NCI-H187 treated with DMSO at 0.1 percent for 48 hours (cell line): ENCODE measurements around the gene MSL3B.

Source experiments
- DNase-seq: peaks from one replicate; lab custom pipeline; 2025; lab: John Stamatoyannopoulos, UW

MSL3B gene

DNA sequence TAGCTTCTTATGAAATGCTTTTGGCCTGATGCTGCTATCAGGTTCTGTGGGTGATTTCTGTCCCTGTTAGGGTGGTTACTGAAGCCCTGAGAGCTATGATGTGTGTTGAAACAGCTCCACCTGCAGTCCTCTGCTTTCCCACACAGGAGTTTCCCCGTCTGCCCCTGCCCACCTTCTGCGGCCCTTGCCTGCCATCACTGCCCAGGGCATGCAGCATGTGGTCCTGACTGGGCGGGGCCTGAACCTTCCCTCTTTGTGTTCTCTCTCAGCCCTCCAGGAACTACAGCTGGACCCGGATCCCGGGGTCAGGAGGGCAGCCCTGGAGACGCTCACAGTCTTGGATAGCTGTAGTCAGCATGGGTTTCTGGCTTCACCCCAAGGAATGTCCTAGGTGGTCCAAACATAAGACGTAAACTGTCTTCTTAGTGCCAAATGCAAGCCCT lies 35.3 kb downstream of the MSL3B start:
- DNase-seq, result no peak

DNA sequence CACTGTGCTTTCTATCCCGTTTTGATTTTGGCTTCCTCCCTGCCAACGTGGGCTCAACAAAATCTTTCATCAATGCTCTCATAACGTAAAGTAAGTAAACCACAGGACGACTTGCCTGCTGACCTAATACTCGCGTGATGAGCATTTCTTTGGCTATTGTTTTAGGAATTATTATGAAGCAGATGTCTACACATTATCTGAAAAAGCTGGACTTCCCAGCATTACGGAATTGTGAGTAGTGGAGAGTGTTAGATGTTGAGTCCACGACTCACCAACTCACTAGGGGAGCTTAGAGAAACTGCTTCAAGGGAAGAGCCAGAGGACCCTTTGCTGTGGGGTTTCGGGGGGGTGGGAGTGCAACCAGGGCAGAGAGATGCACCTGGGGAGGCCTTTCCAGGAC lies 35.8 kb downstream of the MSL3B start:
- no peak for DNase-seq

DNA sequence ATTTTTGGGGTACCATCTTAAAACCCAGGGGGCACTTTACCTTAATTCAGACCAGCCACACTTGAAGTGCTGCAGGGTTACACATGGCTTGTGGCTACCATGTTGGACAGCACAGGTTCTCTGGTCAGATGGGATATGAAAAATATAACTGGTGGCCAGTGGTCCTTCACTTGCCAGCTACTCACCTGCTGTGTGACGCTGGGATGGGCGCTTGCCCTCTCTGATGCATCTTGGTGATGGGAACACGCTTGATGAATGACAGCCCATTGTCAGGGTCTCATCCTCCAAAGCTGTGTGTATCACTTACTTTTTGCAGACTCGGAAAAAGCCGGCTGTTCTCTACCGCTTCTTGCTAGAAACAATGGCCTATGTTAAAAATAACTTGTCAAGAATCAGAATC lies 36.3 kb downstream of the MSL3B start:
- DNase-seq, result no peak

DNA sequence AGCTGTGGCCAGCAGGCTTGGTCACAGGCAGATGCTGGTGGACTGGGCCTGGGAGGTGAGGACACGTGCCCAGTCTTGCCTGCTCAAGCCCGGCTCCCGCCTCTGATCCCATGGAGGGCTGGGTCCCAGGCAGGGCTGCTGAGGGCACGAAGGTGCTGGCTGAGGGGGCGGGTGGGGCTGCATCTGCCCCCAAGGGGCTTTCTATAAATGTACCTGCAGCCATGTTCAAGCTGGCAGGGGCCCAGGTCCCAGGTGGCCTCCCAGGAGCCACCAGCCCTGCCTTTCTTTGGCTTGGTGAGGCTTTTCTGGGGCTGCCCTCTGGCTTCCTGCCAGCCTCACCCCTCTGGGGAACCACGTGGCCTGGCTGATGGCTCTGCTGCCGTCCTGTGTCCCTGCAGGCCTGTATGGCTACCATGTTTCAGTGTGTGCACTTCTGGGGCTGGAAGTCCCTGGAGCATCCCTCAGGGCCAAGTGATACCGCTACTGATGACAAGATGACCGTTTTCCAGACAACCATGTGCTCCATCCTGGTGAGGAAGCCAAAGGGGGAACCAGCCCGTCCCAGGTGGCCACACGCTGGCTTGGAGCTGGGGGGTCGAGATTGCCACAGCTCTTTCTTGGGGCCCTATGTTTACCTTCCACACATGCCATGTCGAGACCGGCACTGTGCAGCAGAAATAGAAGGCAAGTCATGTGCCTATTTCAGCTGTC lies 37.0 kb downstream of the MSL3B start:
- no peak for DNase-seq

DNA sequence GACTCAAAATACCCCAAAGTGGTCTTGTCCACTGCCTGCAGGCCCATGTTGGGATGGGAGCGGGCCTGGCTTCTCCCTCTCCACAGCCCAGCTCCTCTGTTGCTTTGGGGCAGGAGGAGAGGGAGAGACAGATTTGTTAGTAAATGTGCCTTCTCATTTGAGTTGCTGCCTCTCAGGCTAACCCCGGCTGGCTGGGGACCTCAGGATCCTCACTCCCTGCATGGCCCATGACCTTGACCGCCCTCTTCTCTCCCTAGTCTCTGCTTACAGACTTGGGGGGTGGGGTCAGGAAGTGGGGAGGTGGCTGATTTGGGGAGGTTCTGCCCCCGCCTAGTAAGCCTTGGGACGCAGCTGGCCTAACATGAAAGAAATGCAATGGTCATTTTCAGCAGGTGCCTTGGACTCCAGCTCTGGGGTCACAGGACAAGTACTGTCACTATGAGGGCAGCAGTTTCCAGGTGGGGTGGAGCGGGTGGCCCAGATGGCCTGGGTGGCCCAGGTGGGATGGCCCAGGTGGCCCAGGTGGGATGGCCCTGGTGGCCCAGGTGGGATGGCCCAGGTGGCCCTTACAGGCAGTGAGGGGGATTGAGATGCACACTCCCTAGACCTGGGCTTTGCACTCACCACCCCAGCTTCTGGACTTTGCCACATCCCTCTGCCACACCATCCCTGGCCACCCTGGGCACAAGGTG lies 37.9 kb downstream of the MSL3B start:
- no peak for DNase-seq

DNA sequence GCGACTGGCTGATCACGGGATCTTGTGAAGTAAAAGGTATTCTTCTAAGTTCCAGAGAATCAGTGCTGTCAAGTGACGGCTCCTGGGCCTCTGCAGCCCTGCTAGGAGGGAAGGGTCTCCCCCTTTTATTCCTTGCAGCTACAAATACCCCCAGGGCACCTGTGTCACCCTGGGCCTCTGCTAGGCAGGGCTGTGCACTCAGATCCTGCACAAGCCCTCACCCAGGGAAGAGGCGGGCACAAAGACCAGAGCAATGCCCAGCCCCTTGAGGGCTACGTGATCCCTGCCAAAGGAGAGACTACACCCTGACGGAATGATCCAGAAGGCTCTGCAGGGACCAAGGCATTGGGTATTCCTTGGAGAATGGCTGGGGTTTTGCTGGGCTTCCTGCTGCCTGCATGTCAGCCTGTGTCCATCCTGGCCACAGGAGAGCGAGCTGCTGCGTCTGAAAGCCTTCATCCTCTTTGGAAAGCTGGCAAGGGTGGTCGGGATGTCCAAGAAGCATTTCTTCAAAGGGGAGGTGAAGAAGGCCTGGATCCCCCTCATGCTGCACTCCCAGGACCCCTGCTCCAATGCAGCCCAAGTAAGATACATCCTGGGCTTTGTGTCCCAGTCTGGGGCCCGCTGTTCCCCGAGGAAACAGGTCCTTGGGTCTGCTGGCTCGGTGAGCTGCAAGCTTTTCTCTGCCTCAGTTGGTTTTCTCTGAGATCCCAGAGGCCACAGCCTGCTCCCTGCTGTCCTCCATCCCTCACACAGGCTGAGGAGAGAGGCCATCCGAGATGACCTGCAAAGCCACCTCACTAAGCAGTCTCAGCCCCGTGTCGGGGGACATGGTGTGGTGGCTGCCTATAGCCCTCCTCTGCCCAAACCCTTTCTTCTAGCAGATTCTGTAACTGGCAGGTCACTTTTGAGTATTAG lies 38.7 kb downstream of the MSL3B start:
- no peak for DNase-seq

DNA sequence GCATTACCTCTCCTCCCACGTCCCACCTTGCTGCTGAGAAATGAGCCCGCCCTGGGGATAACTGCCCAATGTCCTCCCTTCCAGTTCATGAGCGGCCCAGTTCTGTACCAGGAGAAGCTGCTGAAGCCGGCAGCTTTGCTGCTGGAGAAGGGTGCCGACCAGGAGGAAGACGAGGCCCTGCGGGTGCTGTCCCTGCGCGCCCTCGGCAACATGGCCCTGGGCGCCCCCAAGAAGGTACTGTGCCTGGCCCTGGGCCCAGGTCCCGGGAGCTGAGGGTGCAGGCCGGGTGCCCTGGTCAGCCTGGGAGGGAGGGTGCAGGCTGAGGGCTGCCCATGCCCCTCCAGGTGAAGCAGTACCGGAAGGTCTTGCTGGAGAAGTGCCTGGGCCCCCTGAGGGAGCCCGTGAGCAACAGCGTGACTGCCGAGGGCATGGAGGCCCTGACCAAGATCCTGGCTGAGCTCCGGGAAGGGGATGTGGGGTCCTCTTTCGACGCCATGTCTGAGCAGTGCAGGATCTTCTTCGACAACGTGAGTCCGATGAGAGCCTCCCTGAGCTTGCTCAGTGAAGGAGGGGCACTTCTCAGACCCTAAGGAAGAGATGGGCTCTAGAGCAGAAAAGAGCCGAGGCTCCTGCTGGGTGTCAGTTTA lies 39.5 kb downstream of the MSL3B start:
- DNase-seq, result no peak

DNA sequence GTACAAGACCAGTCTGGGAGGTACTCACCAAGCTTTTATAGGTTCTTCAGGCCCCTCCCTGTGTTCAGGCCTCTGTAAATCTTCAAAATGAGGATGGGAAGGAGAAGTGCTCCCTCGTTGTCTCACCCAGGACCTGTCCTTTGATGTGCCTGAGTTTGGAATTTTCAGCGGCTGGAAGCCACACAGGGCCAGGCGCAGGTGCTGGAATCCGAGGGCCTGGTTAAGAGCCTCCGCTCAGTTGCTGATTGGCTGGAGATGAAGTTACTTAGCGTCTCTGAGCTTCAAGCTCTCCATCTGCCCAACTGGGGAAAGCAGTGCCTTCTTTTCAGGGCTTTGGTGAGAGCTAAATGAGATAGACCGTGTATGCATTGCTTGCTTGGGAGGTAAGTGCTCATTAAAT lies 43.8 kb downstream of the MSL3B start:
- DNase-seq, result no peak

DNA sequence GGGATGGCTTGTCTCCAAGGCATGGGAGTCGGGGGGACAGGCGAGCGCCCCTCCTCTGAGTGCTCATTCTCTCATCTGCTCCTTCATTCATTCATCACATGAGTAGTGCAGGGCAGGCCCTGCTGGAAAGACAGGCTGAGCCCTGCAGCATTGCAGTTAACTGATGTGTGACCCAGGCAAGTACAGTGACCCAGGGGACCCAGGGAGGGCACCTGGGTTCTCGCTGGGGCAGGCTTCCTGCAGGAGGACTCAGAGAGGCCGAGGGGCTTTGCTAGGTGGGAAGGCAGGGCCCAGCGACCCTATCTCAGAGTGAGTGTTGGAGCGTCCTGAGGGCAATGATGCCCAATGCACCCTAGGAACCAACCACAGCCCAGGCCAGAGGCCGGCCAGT lies 44.5 kb downstream of the MSL3B start:
- DNase-seq, result no peak

DNA sequence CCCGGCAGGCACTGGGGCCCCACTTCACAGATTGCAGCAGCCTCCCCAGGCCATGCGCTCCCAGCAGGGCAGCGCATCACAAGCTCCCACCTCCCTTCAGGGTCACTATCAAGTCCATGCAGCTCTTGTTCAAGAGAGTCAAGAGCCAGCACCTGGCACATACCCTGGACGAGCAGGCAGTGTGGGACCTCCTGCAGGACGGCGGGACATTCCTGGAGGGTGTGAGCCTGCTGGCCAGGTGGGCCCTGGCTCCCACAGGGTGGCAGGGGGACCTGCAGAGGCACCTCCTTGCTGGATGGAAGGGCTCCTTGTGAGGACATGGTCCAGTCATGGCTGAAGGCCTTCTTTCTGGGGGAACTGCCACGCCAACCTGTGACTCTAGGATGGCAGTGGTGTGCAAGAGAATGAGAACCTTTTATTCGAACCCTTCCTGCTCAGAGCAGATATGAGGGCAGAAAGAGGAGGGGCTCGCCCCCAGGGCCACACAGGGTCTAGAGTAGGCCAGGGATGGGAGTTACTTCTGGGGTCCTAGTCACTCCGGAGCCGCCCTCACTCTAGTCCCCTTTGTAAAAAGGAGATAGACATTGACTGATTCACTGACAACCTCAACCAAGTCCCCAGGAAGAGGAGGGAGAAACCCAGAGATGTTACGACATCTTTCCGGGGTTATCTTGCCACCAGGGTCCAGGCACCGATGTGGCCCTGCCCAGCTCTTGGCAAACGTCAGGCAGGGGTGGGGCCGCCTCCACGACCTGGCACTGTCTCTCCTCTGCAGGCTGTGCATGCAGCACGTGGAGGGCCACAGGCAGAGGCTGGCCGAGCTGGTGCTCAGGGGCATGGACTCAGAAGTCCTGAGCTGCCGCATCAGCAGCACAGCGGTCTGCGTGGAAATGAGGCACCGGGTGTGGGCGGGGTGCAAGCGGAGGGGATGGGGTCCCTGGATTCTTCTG lies 45.1 kb downstream of the MSL3B start:
- DNase-seq, result no peak

DNA sequence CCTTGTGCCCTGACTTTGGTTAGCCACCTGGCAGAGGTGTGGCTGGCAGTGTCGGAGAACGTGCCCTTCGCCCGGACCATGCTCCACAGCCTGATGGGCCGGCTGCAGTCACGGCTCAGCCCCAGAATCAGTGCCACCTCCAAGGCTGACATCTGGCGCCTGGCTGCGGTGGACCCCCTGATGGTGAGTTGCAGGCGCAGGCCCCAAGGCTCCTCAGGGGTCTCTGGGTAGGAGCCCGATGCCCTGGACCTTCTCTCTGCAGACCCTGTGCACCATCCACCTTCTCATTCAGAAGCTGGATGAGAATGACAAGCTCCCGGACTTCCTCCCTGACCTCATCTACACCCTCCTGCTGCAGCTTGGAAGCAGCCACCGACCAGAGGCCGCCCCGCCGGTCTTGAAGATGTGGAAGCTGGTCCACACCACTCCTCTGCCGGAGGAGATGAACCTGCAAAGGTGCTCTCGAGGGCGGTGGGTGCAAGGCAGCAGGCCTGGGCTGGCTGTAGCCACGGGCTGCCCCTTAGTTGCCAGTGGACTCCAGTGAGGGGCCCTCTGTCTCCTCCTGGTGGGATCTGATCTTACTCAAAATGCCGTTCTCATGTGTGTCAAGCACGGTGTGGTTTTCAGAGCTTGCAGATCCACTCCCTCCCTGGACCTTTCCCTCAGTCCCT lies 46.0 kb downstream of the MSL3B start:
- DNase-seq, result no peak

DNA sequence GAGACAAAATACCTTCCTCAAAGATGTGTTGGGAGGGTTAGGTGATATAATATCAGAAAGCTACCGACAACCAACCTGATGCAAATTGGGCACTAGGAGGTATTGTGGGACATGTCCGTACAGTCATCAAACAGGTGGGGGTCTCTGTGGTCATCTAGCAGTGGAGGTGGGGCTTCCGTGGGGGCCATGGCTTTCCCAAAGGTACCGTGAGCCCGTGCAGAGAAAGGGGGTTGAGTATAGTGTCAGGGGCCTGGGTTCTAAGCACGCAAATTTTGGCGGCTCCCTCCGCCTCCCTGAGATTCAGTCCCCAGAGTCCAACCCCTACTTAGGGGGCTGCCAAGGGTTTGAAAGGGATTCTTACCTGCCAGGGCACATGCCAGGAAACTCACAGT lies 46.5 kb downstream of the MSL3B start:
- DNase-seq, result no peak

DNA sequence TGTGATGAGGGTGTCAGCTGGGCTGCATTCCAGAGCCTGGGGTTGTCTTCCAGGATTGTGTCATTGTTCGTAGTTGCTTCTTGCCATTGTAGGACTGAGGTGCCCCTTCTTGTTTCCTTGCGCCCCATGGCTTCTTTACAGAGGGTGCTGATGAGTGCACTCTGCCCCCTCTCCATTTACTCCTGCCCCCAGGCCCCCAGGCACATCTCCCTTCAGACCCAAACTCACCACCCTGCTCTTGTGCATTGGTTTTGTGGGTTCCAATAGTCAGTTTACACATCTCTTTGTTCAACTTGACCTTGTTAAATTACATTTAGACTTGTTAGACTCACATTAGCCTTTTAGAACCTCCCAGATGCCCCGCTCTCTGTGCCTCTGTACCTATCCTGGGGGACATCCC lies 47.0 kb downstream of the MSL3B start:
- DNase-seq, result no peak

DNA sequence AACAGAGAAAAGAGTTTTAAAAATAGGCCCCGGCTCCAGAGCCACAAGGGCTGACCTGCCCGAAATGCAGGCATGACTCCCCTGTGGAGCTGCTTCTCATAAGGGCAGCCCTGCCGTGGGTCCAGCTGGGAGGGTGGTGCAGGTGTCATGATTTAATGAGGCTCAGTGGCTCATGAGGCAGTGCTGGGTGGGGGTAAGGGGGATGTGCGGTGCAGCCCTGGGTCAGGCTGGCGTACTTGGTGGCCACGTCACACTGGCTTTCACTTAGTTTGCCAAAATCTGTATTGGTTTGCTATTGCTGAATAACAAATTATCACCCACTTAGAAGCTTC lies 47.4 kb downstream of the MSL3B start:
- DNase-seq, result no peak

DNA sequence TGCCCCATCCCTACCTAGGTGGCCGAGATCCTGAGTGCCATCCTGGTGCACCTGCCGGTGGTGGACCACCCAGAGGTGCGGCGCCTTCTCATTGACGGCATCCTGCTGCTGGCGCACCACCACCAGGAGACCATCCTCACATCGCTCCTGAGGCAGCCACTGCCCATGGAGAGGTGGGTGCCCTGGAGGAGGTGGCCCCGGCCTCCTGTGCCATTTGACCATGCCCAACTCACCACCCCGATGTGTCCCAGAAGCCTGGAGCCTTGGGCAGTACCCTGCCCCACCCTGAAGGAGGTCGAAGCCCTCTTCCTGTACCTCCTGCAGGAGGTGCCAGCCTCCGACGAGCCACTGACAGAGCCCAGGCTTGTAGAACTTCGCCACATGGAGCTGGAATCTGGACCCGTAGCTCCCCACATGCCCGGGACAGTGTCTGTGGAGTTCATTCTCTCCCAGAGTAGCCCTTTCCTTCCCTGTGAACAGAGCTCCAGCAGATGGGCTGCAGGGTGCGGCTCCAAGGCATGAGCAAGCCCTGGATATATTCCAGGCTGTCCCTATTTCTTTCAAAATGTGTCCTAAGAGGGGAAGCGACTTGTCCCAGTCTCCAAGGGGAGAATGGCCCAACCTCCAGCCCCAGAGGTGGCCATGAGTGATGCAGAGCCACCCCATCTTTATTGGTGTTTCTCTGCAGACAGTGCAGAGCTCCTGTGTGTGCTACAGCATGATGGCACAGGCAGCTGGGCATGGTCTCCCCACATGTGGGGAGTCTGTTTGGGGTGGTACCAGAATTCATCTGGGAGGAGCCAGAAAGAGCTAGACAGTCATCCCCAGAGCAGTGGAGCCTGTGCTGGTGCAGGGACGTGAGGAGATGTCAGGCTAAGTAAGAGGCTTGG lies 48.1 kb downstream of the MSL3B start:
- DNase-seq, result no peak

DNA sequence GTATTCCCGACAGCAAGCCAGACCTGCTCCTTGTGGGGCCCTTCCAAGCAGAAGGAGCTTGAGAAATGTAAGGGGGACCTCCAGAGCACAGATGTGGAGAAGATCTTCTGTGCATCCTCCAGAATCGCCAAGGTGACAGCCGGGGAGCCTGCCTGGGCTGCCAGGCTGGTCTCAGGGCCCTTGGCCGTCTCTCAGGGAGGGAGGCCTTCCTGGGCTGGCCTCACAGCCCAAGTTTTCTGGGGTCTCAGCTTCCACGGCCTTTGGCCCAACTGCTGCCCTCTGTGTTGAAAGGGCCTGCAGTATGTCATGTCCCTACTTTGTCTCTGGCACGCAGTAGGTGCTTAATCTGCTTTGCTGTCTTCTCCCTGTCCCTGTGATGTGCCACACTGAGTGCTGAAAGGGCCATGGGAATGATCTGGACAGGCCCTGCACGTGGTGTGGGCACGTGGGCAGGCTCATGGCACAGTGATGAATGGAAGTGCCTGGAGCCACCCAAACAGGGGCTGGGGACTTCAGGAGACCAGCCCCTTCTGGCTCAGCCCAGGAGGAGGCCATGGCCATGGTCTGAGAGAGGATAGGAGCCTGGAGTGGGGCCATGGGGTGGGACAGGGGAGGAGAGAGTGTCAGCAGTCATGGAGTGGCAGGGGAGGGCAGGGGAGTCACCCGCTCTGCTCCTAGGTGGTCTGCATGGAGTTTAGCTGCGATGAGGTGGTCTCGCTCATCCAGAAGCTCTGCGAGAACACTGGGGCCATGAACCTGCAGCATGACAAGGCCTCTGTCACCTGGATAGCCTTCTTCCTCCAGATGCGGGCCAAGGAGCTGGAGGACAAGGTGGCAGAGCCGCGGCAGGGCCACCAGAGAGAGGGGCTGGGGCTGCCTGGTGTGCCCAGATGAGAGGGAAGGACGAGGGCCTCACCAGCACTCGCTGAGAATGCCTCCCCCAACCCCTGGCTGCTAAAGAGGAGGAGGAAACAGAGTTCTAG lies 49.3 kb downstream of the MSL3B start:
- DNase-seq, result no peak

DNA sequence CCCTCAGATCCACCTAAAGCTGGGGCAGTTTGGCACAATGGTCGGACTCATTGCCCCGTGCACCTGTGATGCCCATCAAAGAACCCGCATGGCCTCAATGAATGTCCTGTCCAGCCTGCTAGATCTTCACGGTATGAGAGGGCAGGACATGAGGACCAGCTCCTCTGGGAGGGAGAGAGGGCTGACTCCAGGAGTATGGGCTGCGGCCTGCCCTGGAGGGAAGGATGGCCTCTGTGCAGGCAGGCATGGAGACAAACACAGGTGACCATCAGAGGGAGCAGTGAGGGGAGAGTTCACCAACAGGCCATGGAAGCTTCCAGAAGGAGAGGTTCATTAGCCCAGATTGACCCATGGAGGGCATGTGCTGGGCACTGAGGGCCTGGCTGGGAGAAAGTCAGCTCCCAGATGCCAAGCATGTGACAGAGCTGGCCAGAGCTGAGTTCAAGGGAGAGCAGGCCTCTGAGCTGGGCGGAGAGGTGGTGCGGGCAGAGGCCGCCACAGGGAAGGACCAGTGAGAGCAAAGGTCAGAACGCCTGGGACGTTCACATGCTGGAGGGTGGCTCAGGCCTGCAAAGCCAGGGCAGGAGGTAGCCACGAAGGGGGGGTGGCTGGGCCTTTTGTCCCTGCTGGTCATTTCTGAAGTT lies 50.1 kb downstream of the MSL3B start:
- DNase-seq, result no peak

DNA sequence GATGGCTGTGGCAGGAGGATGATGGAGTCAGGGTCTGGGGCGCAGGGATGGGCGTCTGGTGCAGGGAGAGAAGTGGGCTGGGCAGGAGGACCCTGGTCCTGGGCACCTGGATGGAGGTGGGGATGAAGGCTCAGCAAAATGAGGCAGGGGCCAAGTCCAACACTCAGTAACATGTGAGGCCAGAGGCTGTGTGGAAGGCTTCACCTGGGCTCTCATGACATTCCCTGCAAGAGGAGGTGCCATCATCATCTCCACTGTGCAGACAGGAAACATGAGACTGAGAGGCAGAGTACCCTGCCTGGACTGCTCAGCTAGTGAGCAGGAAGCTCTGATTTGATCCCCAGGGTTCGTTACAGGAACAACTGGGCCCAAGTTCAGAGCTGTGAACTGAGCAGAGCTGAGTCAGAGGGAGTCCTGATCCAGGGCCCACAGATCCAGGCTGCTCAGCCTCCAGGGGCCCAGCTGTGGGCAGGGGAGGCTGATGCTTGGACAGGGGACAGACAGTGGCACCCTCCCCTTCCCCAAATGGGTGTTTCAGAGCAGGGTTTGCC lies 50.8 kb downstream of the MSL3B start:
- DNase-seq, result no peak
